GM18873 (cell line): ENCODE results near the gene CNTNAP5.

Source experiments
- ATAC-seq: cut with Tn5 transposase; IDR thresholded peaks from one replicate; pipeline ENCODE4 v1.9.1; 2021; ENCODE audit warnings: mild to moderate bottlenecking, moderate library complexity, moderate number of reproducible peaks; ENCODE audit not compliant: unreplicated experiment, low FRiP score

The CNTNAP5 gene

GRCh38 chr2:124050833-124051497, 25.9 kb downstream of the CNTNAP5 start:
- no peak for ATAC-seq

GRCh38 chr2:124053796-124054195, 28.7 kb downstream of the CNTNAP5 start:
- no peak for ATAC-seq

- no peak for ATAC-seq
These were observed 38.5 kb downstream of the CNTNAP5 start for GRCh38 chr2:124063596-124063995.

- ATAC-seq = no peak
These were observed 40.5 kb downstream of the CNTNAP5 start for GRCh38 chr2:124065636-124066035.

GRCh38 chr2:124066776-124067175, 41.7 kb downstream of the CNTNAP5 start:
- no peak for ATAC-seq

- no peak for ATAC-seq
These were observed 54.0 kb downstream of the CNTNAP5 start for GRCh38 chr2:124079045-124079444.

GRCh38 chr2:124080281-124081153, 55.4 kb downstream of the CNTNAP5 start:
- ATAC-seq = no peak

GRCh38 chr2:124081154-124081716, 56.1 kb downstream of the CNTNAP5 start:
- no peak for ATAC-seq

GRCh38 chr2:124088616-124089015, 63.5 kb downstream of the CNTNAP5 start:
- no peak for ATAC-seq

GRCh38 chr2:124091721-124092120, 66.6 kb downstream of the CNTNAP5 start:
- ATAC-seq = no peak

- ATAC-seq = no peak
These were observed 67.6 kb downstream of the CNTNAP5 start for GRCh38 chr2:124092651-124093050.

- ATAC-seq = no peak
These were observed 79.8 kb downstream of the CNTNAP5 start for GRCh38 chr2:124104914-124105313.

GRCh38 chr2:124112206-124112605, 87.1 kb downstream of the CNTNAP5 start:
- no peak for ATAC-seq

GRCh38 chr2:124112966-124113365, 87.9 kb downstream of the CNTNAP5 start:
- no peak for ATAC-seq

GRCh38 chr2:124120246-124120645, 95.2 kb downstream of the CNTNAP5 start:
- no peak for ATAC-seq

GRCh38 chr2:124121106-124121505, 96.0 kb downstream of the CNTNAP5 start:
- no peak for ATAC-seq

- ATAC-seq = no peak
These were observed 96.7 kb downstream of the CNTNAP5 start for GRCh38 chr2:124121760-124122275.

- no peak for ATAC-seq
These were observed 97.3 kb downstream of the CNTNAP5 start for GRCh38 chr2:124122340-124122739.

GRCh38 chr2:124131276-124131675, 106.2 kb downstream of the CNTNAP5 start:
- no peak for ATAC-seq

- no peak for ATAC-seq
These were observed 111.0 kb downstream of the CNTNAP5 start for GRCh38 chr2:124136110-124136509.

GRCh38 chr2:124138076-124138475, 113.0 kb downstream of the CNTNAP5 start:
- ATAC-seq = no peak
